ENCODE data around the gene GATA6. TPM values are rescaled to one million over a fixed set of nuclear protein-coding genes. Genes with fewer than 3 reads are reported as not detected.
A peak's percentile ranks its signal among the peaks of the same experiment; 100 is the strongest.

GATA6 gene
- 1.9 and 2.4 TPM in 2 replicates for total RNA-seq
- long read RNA-seq, partial matches to known transcripts: 19 of 19 reads
- long read RNA-seq, other reads (novel, unspliced or antisense): 0 of 19 reads

- peak; percentile 92 for DNase-seq (ENCODE audit: extremely low spot score, unreplicated experiment)
Measured at GRCh38 chr18:22169011-22169888, at the start of gene GATA6. TSS of gene GATA6 (plus strand) at chr18:22169589. CDS start at chr18:22171145, 1,556 bp downstream.

DNA sequence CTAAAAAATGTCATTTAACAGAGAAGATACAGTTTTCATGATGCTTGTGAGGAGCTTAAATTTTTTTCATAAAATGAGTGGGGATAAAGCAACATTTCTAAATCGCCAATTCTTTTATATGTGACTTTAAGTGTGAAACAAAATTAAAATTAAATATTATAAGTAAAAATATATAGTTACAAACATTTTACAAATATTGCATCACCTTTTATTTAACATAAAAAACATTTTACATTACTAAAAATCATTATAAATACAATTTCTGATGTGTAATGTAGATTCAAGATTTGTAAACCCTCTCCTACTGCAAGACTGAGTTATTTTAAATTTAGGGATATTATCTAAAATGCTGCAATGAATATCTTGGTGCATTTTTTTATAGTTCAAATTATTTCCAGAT lies 44.4 kb upstream of the GATA6 start:
- H3K4me1 Mint-ChIP-seq (ENCODE audit: unreplicated experiment): no peaks in the 10 kb centered on the region
- no peak for DNase-seq (ENCODE audit: extremely low spot score, unreplicated experiment)
- no peak overlapping the region for H3K4me3 Mint-ChIP-seq (ENCODE audit: unreplicated experiment)

More at GRCh38 chr18:22169011-22169888, at the start of gene GATA6:
- no peaks in the 10 kb centered on the region for H3K9me3 Mint-ChIP-seq (ENCODE audit: unreplicated experiment)
- peak within 1 kb of the TSS; percentile 81 for H3K27ac Mint-ChIP-seq (ENCODE audit: unreplicated experiment)
- peaks cover 64% of the 10 kb centered on the region for H3K27me3 Mint-ChIP-seq (ENCODE audit: unreplicated experiment)
- peaks cover 39% of the 10 kb centered on the region for H3K4me1 Mint-ChIP-seq (ENCODE audit: unreplicated experiment)
- H3K36me3 Mint-ChIP-seq (ENCODE audit: unreplicated experiment): no peaks in the 10 kb centered on the region
- TF ChIP-seq, protein P1, sequence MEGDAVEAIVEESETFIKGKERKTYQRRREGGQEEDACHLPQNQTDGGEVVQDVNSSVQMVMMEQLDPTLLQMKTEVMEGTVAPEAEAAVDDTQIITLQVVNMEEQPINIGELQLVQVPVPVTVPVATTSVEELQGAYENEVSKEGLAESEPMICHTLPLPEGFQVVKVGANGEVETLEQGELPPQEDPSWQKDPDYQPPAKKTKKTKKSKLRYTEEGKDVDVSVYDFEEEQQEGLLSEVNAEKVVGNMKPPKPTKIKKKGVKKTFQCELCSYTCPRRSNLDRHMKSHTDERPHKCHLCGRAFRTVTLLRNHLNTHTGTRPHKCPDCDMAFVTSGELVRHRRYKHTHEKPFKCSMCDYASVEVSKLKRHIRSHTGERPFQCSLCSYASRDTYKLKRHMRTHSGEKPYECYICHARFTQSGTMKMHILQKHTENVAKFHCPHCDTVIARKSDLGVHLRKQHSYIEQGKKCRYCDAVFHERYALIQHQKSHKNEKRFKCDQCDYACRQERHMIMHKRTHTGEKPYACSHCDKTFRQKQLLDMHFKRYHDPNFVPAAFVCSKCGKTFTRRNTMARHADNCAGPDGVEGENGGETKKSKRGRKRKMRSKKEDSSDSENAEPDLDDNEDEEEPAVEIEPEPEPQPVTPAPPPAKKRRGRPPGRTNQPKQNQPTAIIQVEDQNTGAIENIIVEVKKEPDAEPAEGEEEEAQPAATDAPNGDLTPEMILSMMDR (IDR thresholded peaks at IDR 0.05): peak; percentile 68
- peak within 1 kb of the TSS; percentile 87 for H3K4me3 Mint-ChIP-seq (ENCODE audit: unreplicated experiment)

GRCh38 chr18:22128954-22129353 lies 40.4 kb upstream of the GATA6 start:
- Mint-ChIP-seq H3K27me3 (ENCODE audit: unreplicated experiment) (peaks cover 24% of the 10 kb centered on the region), H3K36me3 (ENCODE audit: unreplicated experiment) (no peaks in the 10 kb centered on the region), H3K4me3 (ENCODE audit: unreplicated experiment) (no peak overlapping the region), H3K9me3 (ENCODE audit: unreplicated experiment) (no peaks in the 10 kb centered on the region), H3K27ac (ENCODE audit: unreplicated experiment) (no peak overlapping the region), H3K4me1 (ENCODE audit: unreplicated experiment) (no peaks in the 10 kb centered on the region)
- TF ChIP-seq, protein P1 (IDR thresholded peaks at IDR 0.05): no peak
- no peak for DNase-seq (ENCODE audit: extremely low spot score, unreplicated experiment)

More for the DNA sequence above, 44.4 kb upstream of the GATA6 start:
- Mint-ChIP-seq H3K9me3 (ENCODE audit: unreplicated experiment) (peaks cover 9% of the 10 kb centered on the region), H3K27ac (ENCODE audit: unreplicated experiment) (no peak overlapping the region), H3K27me3 (ENCODE audit: unreplicated experiment) (peaks cover 34% of the 10 kb centered on the region), H3K36me3 (ENCODE audit: unreplicated experiment) (no peaks in the 10 kb centered on the region)
- TF ChIP-seq, protein P1 (IDR thresholded peaks at IDR 0.05): no peak

- TF ChIP-seq, protein P1 (IDR thresholded peaks at IDR 0.05): no peak
- peaks cover 18% of the 10 kb centered on the region for H3K27me3 Mint-ChIP-seq (ENCODE audit: unreplicated experiment)
Measured at GRCh38 chr18:22129778-22130177, 39.6 kb upstream of the GATA6 start.

GRCh38 chr18:22132258-22132657 lies 37.1 kb upstream of the GATA6 start:
- peak; percentile 0 for DNase-seq (ENCODE audit: extremely low spot score, unreplicated experiment)
- Mint-ChIP-seq H3K36me3 (ENCODE audit: unreplicated experiment) (no peaks in the 10 kb centered on the region), H3K9me3 (ENCODE audit: unreplicated experiment) (no peaks in the 10 kb centered on the region)

More at GRCh38 chr18:22129778-22130177, 39.6 kb upstream of the GATA6 start:
- H3K36me3 Mint-ChIP-seq (ENCODE audit: unreplicated experiment): no peaks in the 10 kb centered on the region
- no peaks in the 10 kb centered on the region for H3K4me1 Mint-ChIP-seq (ENCODE audit: unreplicated experiment)
- no peak overlapping the region for H3K27ac Mint-ChIP-seq (ENCODE audit: unreplicated experiment)
- H3K4me3 Mint-ChIP-seq (ENCODE audit: unreplicated experiment): no peak overlapping the region
- DNase-seq (ENCODE audit: extremely low spot score, unreplicated experiment): no peak
- H3K9me3 Mint-ChIP-seq (ENCODE audit: unreplicated experiment): no peaks in the 10 kb centered on the region

More at GRCh38 chr18:22132258-22132657, 37.1 kb upstream of the GATA6 start:
- Mint-ChIP-seq H3K4me1 (ENCODE audit: unreplicated experiment) (no peaks in the 10 kb centered on the region), H3K27me3 (ENCODE audit: unreplicated experiment) (peaks cover 21% of the 10 kb centered on the region), H3K27ac (ENCODE audit: unreplicated experiment) (no peak overlapping the region), H3K4me3 (ENCODE audit: unreplicated experiment) (no peak overlapping the region)
- TF ChIP-seq, protein P1 (IDR thresholded peaks at IDR 0.05): no peak

Measured in osteocyte (in vitro differentiated cells).